WI38 (cell line): ENCODE data around the gene HPSE2.
"Not testable (repeated sequence)": the region's sequence is repeated elsewhere in the genome, so short reads cannot be mapped to it uniquely, and the experiment has no call there.

Experiments used
- H3K4me3 ChIP-seq: 2 replicates; pipeline ENCODE4 v1.5.1; 2011; ENCODE audit warnings: low read depth, mild to moderate bottlenecking, control low read depth, low read length
- CTCF ChIP-seq: IDR thresholded peaks from 2 replicates; pipeline ENCODE4 v1.5.1; 2012; ENCODE audit warnings: low read depth, mild to moderate bottlenecking, control low read depth, low read length

Gene HPSE2

GRCh38 chr10:99235658-99236626 lies at the start of gene HPSE2:
TSS of gene HPSE2 (minus strand) at chr10:99235852.
- H3K4me3 ChIP-seq, result no peak within 1 kb of the TSS

GRCh38 chr10:99280472-99280871 lies 44.8 kb upstream of the HPSE2 start:
- no peak for TF ChIP-seq CTCF
- no peak overlapping the region for H3K4me3 ChIP-seq

More at GRCh38 chr10:99235658-99236626, at the start of gene HPSE2:
- TF ChIP-seq CTCF, result no peak

GRCh38 chr10:99279626-99280111 lies 44.0 kb upstream of the HPSE2 start:
- TF ChIP-seq CTCF, result no peak

GRCh38 chr10:99276848-99277486 lies 41.3 kb upstream of the HPSE2 start:
- H3K4me3 ChIP-seq, result no peak overlapping the region
- TF ChIP-seq CTCF, result no peak

More at GRCh38 chr10:99279626-99280111, 44.0 kb upstream of the HPSE2 start:
- no peak overlapping the region for H3K4me3 ChIP-seq

- no peak overlapping the region for H3K4me3 ChIP-seq
- TF ChIP-seq CTCF, result no peak
Observed at GRCh38 chr10:99266383-99266782, 30.7 kb upstream of the HPSE2 start.

- no peak for TF ChIP-seq CTCF
- H3K4me3 ChIP-seq, result no peak overlapping the region
Observed at GRCh38 chr10:99248824-99249223, 13.2 kb upstream of the HPSE2 start.

- H3K4me3 ChIP-seq, result not testable (repeated sequence)
Observed at GRCh38 chr10:99247893-99248292, 12.2 kb upstream of the HPSE2 start.
